ENCODE measurements around the gene IL17RB. TPM values are rescaled to one million over a fixed set of nuclear protein-coding genes. Genes with fewer than 3 reads are reported as not detected.

Gene IL17RB
- total and polyA plus RNA-seq, 9 donors: 0.99 to 5.6 (median 1.1) TPM

- H3K9me3 ChIP-seq: no peaks in the 10 kb centered on the region
- no peak for DNase-seq
- intact Hi-C loops (cut with DNase I): no loop called here
- H3K36me3 ChIP-seq: no peaks in the 10 kb centered on the region
- peaks cover 3% of the 10 kb centered on the region for H3K27me3 ChIP-seq
- H3K4me3 ChIP-seq: peak overlapping the region; percentile 99
- TF ChIP-seq CTCF (IDR thresholded peaks at IDR 0.05) (no peak), POLR2A (IDR thresholded peaks at IDR 0.05) (no peak), EP300 (IDR thresholded peaks at IDR 0.05) (no peak)
- peaks cover 5% of the 10 kb centered on the region for H3K4me1 ChIP-seq (ENCODE audit: insufficient read depth)
- 5 to 7% (median 5%) methylated on average over 21 of the region's 21 CpGs for WGBS, 3 donors
- peak overlapping the region; percentile 46 to 81 for H3K27ac ChIP-seq
These were observed 44.5 kb downstream of the IL17RB start for GRCh38 chr3:53890726-53891475.

- Histone ChIP-seq H3K27ac (peak within 1 kb of the TSS; percentile 62 to 81), H3K36me3 (no peaks in the 10 kb centered on the region), H3K9me3 (no peaks in the 10 kb centered on the region), H3K4me3 (peak within 1 kb of the TSS; percentile 99), H3K4me1 (ENCODE audit: insufficient read depth) (peaks cover 5% of the 10 kb centered on the region), H3K27me3 (peaks cover 3% of the 10 kb centered on the region)
- DNase-seq: peak; percentile 98 to 99 (median 98)
- intact Hi-C loops (cut with DNase I): no loop called here
- TF ChIP-seq POLR2A (IDR thresholded peaks at IDR 0.05): peak; percentile 94
- no peak for TF ChIP-seq EP300 (IDR thresholded peaks at IDR 0.05)
- peak in 1 of 3 donors; percentile 27 for TF ChIP-seq CTCF (IDR thresholded peaks at IDR 0.05)
- WGBS, 3 donors: 0% methylated on average over 59 to 73 of the region's 73 CpGs
These were observed 45.3 kb downstream of the IL17RB start, which contains the start of gene SELENOK for GRCh38 chr3:53891497-53892285. TSS of gene SELENOK (minus strand) at chr3:53891859.

- 37 to 65% (median 39%) methylated on average over 4 of the region's 4 CpGs for WGBS, 3 donors
- Histone ChIP-seq H3K27ac (peak overlapping the region; percentile 62 to 69), H3K9me3 (no peaks in the 10 kb centered on the region), H3K4me3 (peak overlapping the region; percentile 99), H3K36me3 (no peaks in the 10 kb centered on the region), H3K27me3 (peaks cover 3% of the 10 kb centered on the region), H3K4me1 (ENCODE audit: insufficient read depth) (peaks cover 5% of the 10 kb centered on the region)
- TF ChIP-seq POLR2A (IDR thresholded peaks at IDR 0.05): no peak
- TF ChIP-seq EP300 (IDR thresholded peaks at IDR 0.05): no peak
- no peak for TF ChIP-seq CTCF (IDR thresholded peaks at IDR 0.05)
- intact Hi-C loops (cut with DNase I): no loop called here
- no peak for DNase-seq
These were observed 45.9 kb downstream of the IL17RB start for GRCh38 chr3:53892286-53892637.

GRCh38 chr3:53899750-53900149, 53.4 kb downstream of the IL17RB start:
- Histone ChIP-seq H3K27ac (no peak overlapping the region), H3K36me3 (no peaks in the 10 kb centered on the region), H3K27me3 (no peaks in the 10 kb centered on the region), H3K4me1 (ENCODE audit: insufficient read depth) (no peaks in the 10 kb centered on the region), H3K4me3 (no peak overlapping the region), H3K9me3 (no peaks in the 10 kb centered on the region)
- no peak for TF ChIP-seq EP300 (IDR thresholded peaks at IDR 0.05)
- no peak for TF ChIP-seq POLR2A (IDR thresholded peaks at IDR 0.05)
- TF ChIP-seq CTCF (IDR thresholded peaks at IDR 0.05): no peak
- no peak for DNase-seq
- 52 to 65% (median 62%) methylated on average over 2 of the region's 2 CpGs for whole genome bisulfite sequencing, 3 donors
- intact Hi-C loops (cut with DNase I): no loop called here

All from ovary (tissue), 9 donors.